MM.1S (cell line): ENCODE results near the gene YWHAE.

ENCODE experiments used
- EZH2 ChIP-seq: fragments of 300-600 bp; sonication (generic); optimal IDR thresholded peaks from 2 replicates; pipeline ENCODE3; 2017; ENCODE audit warnings: low read depth, mild to moderate bottlenecking, antibody characterized with exemption, low read length, mixed read lengths
- TF ChIP-seq, protein P1 (sequence below): fragments of 300-600 bp; sonication (generic); IDR thresholded peaks from 2 replicates; pipeline ENCODE4 v1.5.1; 2016; ENCODE audit warnings: antibody characterized with exemption, low read length, mixed read lengths

- TF ChIP-seq, protein P1, sequence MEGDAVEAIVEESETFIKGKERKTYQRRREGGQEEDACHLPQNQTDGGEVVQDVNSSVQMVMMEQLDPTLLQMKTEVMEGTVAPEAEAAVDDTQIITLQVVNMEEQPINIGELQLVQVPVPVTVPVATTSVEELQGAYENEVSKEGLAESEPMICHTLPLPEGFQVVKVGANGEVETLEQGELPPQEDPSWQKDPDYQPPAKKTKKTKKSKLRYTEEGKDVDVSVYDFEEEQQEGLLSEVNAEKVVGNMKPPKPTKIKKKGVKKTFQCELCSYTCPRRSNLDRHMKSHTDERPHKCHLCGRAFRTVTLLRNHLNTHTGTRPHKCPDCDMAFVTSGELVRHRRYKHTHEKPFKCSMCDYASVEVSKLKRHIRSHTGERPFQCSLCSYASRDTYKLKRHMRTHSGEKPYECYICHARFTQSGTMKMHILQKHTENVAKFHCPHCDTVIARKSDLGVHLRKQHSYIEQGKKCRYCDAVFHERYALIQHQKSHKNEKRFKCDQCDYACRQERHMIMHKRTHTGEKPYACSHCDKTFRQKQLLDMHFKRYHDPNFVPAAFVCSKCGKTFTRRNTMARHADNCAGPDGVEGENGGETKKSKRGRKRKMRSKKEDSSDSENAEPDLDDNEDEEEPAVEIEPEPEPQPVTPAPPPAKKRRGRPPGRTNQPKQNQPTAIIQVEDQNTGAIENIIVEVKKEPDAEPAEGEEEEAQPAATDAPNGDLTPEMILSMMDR, result no peak
- TF ChIP-seq EZH2, result no peak
Observed at GRCh38 chr17:1325766-1326165, 74.3 kb downstream of the YWHAE start.
